ACC112 (cell line): ENCODE results near the gene BTBD18.

Experiments
- H2AFZ ChIP-seq: fragments of 200-600 bp; sonication (generic); one replicate; pipeline ENCODE4 v1.6.0; 2017; ENCODE audit warnings: antibody characterized with exemption, low read length; ENCODE audit not compliant: unreplicated experiment
- H3K27ac ChIP-seq: fragments of 200-600 bp; sonication (generic); 2 replicates; pipeline ENCODE4 v1.5.1; 2014; ENCODE audit warnings: low read depth, mild to moderate bottlenecking, antibody characterized with exemption, low read length, moderate library complexity
- H3K27me3 ChIP-seq: fragments of 200-600 bp; sonication (generic); 2 replicates; pipeline ENCODE4 v1.6.1; 2014; ENCODE audit warnings: mild to moderate bottlenecking, antibody characterized with exemption, low read length, moderate library complexity, mixed read lengths; ENCODE audit not compliant: insufficient read depth
- H3K36me3 ChIP-seq: fragments of 200-600 bp; sonication (generic); 2 replicates; pipeline ENCODE4 v1.6.1; 2016; ENCODE audit warnings: mild to moderate bottlenecking, antibody characterized with exemption, low read length, moderate library complexity, mixed read lengths; ENCODE audit not compliant: insufficient read depth
- H3K4me1 ChIP-seq: fragments of 200-600 bp; sonication (generic); one replicate; pipeline ENCODE4 v1.6.1; 2016; ENCODE audit warnings: low read length, mixed read lengths; ENCODE audit not compliant: insufficient read depth, unreplicated experiment, control insufficient read depth
- H3K4me3 ChIP-seq: fragments of 200-600 bp; sonication (generic); 2 replicates; pipeline ENCODE4 v1.5.1; 2014; ENCODE audit warnings: mild to moderate bottlenecking, low read depth, low read length
- H3K79me2 ChIP-seq: fragments of 200-600 bp; sonication (generic); one replicate; pipeline ENCODE4 v1.6.0; 2016; ENCODE audit warnings: low read length; ENCODE audit not compliant: control insufficient read depth, unreplicated experiment, insufficient read depth

Gene BTBD18

DNA sequence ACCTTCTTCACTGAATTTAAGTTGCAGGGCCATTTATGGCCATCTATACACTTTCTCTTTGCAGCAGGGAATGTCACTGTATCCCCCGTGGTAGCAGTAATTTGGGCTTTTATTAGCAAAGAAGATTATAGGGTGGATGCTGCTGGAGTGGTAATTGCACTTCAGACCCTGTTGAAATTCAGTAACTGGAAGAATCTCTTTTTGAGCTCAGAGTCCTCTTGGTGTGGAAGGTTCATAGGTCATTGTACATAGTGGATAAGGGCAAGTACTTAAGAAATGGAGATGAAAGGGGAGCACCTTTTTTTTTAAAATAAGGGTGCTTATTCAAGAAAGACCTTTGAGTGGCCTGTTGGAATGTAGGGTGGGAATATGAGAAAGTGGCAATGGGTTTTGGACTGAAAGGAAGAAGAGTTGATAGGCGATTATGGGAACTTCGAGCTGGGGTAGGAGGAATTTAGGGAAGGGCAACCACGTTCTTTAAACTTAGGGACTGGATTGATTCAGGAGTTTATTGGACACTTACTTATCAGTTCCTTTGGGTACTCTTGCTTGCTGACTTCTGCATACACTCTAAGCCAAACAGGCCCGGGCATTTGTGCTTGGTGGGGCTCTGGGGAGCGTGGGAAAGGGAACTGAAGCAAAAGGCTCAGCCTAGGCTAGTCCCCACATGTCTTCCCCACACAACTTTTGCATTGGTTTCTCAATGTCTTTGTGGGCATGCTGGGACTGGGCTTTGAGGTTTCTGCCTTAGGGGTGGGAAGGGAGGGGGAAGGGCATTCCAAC lies 36.5 kb upstream of the BTBD18 start:
- Histone ChIP-seq H3K4me3 (no peak overlapping the region), H3K4me1 (peaks cover 26% of the 10 kb centered on the region), H2AFZ (no peak overlapping the region), H3K27ac (no peak overlapping the region; the same call in 1 of the 2 replicates), H3K36me3 (peaks cover 7% of the 10 kb centered on the region; the same call in 1 of the 2 replicates), H3K79me2 (peaks cover 79% of the 10 kb centered on the region), H3K27me3 (no peaks in the 10 kb centered on the region)

DNA sequence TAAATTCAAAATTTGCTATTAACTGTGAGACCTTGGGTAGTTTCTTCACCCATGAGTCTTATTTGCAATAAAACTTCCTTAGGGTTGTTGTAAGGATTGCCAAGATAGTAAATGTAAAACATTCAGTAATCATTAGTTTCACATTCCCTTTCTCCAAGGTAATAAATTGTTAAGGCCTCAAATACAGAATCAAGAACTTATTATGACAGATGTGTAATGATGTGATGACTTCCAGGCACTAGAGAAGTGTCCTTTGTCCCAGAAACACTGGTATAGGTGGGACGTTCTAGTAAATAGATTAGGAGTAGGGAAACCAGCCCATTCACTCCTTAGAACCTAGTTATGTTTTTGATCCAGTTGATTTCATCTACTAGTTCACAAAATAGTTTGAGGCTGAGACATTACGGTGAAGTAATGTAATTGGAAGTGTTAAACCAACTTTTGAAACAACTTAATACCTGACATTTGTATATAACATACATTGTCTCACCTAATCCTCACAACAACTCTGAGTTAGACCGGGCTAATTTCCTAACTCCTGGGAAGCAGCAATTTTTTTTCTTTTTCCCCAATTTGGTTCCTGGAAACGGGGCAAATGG lies 35.5 kb upstream of the BTBD18 start:
- H3K27me3 ChIP-seq: no peaks in the 10 kb centered on the region
- peaks cover 16% of the 10 kb centered on the region for H3K4me1 ChIP-seq
- H3K79me2 ChIP-seq: peaks cover 84% of the 10 kb centered on the region
- no peak overlapping the region for H3K27ac ChIP-seq
- no peak overlapping the region for H2AFZ ChIP-seq
- H3K36me3 ChIP-seq: peaks cover 5% of the 10 kb centered on the region; the same call in 1 of the 2 replicates
- H3K4me3 ChIP-seq: no peak overlapping the region

DNA sequence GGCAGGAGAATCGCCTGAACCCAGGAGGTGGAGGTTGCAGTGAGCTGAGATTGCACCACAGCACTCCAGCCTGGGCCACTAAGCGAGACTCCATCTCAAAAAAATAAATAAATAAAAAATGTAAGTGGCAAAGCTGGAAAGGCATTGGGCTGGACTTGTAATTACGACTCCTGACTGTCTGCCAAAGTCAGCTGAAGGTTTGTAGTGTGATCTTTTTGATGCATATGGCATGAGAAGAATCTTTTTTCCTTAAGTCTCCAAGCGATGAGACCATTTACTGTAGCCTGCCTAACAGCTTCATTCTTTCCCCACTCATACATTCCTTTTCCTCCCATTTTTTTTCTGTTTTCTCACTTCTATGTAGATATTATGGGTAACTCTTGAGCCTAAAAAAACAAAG lies 34.8 kb upstream of the BTBD18 start:
- Histone ChIP-seq H3K79me2 (peaks cover 84% of the 10 kb centered on the region), H3K4me1 (peaks cover 12% of the 10 kb centered on the region), H3K4me3 (no peak overlapping the region), H3K36me3 (peaks cover 3% of the 10 kb centered on the region; the same call in 1 of the 2 replicates), H3K27ac (no peak overlapping the region), H3K27me3 (no peaks in the 10 kb centered on the region), H2AFZ (no peak overlapping the region)

DNA sequence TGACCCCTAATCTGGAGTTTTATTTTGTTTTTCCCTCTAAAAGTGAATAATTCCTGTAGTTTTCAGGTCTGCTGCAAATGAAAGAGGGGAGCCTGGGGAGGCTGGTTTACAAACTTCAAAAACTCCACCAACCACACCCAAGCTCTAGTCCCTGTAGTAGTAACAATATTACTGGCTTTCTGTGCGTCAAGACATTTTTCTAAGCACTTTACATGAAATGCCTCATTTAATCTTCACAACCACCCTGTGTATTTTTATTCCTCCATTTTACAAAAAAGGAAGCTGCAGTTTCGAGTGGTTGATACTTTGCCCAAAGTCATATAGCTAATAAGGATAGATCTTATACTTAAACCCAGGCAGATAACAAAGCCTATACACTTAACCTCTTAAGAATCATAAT lies 33.5 kb upstream of the BTBD18 start:
- Histone ChIP-seq H3K4me3 (no peak overlapping the region), H2AFZ (no peak overlapping the region), H3K27ac (no peak overlapping the region), H3K79me2 (peaks cover 86% of the 10 kb centered on the region), H3K4me1 (peaks cover 12% of the 10 kb centered on the region), H3K27me3 (no peaks in the 10 kb centered on the region), H3K36me3 (no peaks in the 10 kb centered on the region)

DNA sequence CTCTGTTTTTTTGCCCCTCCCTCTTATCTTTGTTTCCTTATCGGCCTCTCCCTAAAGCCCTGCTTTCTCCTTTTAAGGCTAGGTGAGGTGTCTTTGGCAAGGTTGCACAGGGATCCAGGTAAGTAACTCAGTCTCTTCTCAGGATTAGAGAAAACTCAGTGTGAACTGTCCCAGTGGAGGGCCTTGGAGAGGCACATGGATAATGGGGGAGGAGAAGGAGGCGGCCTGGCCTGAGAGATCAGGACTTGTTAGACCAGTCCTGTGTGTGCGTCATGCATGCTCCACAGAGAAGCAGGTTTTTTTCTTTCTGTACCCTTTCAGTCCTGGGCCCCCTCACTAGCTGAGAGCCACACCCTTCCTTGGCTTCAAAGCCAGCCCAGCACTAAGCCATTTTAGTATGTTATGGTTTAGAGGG lies 29.9 kb upstream of the BTBD18 start:
- Histone ChIP-seq H3K4me3 (no peak overlapping the region), H3K79me2 (peaks cover 86% of the 10 kb centered on the region), H3K4me1 (peaks cover 32% of the 10 kb centered on the region), H3K27me3 (no peaks in the 10 kb centered on the region), H2AFZ (no peak overlapping the region), H3K36me3 (no peaks in the 10 kb centered on the region), H3K27ac (no peak overlapping the region)

DNA sequence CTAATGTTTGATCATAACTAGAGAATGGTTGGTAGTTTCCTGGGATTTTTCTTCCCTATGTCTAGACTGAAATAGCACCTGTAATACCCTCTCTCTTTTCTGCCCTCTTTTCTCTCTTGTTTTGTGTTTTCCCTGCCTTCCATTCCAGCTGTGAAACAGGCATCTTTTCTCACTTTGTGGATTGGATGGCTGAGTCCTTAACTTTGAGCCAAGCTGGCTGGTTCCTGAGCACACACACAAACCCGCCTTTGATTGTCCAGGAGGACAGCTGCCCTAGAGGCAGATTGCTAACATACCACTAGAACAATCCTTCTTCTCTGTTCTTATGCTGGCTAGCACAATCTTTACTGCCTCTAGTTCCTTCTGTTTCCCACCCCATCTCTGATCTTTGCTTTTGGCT lies 27.7 kb upstream of the BTBD18 start:
- Histone ChIP-seq H3K4me1 (peaks cover 46% of the 10 kb centered on the region), H3K27me3 (no peaks in the 10 kb centered on the region), H3K27ac (peak overlapping the region; percentile 96), H3K36me3 (no peaks in the 10 kb centered on the region), H2AFZ (no peak overlapping the region), H3K4me3 (no peak overlapping the region), H3K79me2 (peaks cover 87% of the 10 kb centered on the region)

DNA sequence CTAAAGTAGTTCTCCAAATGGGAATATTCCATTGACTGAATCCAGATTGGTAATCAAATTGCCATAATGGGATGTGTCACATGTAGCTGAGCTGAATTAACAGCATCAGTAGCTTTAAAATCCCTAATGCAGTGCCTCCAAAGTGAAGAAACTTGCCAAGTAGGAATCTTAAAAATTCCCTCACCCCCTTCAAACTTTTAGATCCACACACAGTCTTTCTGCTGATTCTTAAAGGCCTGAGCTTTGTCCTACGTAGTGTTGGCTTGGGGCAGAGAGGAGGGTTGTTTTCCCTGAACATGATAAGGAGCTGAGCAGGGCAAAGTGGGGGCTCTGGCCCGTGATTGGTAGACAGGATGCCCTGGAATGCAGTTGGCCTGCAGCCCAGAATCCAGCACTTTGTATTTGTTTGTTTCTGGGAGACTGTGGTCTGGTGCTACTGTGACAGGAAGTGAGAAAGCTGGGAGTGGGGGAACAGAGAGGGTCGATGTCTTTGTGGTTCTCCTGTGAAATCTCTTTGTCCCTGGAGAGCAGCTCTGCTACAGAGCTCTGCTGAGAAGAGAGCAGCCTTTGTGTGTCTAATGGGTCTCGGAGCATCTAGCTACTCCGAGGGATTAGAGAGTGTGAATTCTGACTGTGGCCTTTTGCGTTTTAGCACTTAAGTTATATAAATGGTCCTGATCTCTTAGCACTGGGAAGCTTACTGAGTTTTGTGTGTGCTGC lies 26.9 kb upstream of the BTBD18 start:
- peak overlapping the region; percentile 96 for H3K27ac ChIP-seq
- no peaks in the 10 kb centered on the region for H3K36me3 ChIP-seq
- H3K4me1 ChIP-seq: peaks cover 46% of the 10 kb centered on the region
- H3K27me3 ChIP-seq: no peaks in the 10 kb centered on the region
- peak overlapping the region; percentile 64 for H3K4me3 ChIP-seq
- H2AFZ ChIP-seq: no peak overlapping the region
- peaks cover 90% of the 10 kb centered on the region for H3K79me2 ChIP-seq

DNA sequence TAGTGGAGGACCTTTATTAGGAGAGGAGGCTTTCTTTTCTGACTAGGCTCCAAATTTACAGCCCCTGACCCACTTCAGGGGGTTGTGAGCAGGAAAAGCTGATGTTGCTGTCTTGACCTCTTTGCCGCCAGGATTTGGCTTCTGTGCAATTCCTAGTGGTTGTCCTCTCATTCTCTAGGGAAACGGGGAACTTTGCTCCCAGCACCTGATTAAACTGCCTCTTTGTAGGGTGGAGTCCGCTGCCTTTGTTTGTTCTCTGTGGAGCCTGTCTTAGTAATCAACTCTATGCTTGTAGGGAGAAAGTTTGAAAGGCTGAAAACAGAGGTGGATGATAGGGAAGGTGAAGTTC lies 26.3 kb upstream of the BTBD18 start:
- H3K27ac ChIP-seq: peak overlapping the region; percentile 96
- H3K4me3 ChIP-seq: peak overlapping the region; percentile 64
- H3K4me1 ChIP-seq: peaks cover 50% of the 10 kb centered on the region
- peaks cover 94% of the 10 kb centered on the region for H3K79me2 ChIP-seq
- H3K27me3 ChIP-seq: no peaks in the 10 kb centered on the region
- H2AFZ ChIP-seq: no peak overlapping the region
- no peaks in the 10 kb centered on the region for H3K36me3 ChIP-seq

DNA sequence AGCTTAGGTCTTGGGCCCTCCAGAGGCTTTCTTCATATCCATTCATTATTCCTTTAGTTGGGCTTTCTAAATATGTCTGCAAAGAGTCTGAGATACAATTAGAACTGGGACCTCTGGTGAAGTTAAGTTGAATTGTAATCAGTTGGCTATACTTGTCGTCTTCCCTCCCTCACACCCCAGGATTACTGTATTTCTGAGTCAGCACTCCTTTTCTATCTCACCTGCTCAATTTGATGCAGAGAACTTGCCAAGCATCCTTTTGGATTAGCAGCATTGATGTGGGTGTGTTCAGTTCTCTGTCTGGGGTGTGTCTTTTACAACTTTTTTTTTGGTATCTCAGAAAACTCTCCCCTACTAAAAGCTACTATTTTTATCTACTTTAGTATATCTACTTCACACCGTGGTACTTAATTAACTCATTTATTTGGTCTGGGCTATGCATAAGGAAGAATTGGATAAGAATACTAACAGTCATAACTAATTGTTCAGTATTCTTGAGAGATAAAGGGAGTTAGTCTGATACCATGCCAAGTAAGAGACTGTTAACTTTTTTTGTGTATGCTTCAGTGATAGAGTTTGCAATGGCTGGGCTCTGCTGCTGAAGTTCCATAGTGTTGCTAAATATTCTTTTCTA lies 25.1 kb upstream of the BTBD18 start:
- peaks cover 96% of the 10 kb centered on the region for H3K79me2 ChIP-seq
- H3K27ac ChIP-seq: peak overlapping the region; percentile 96
- no peak overlapping the region for H2AFZ ChIP-seq
- no peak overlapping the region for H3K4me3 ChIP-seq
- no peaks in the 10 kb centered on the region for H3K27me3 ChIP-seq
- peaks cover 60% of the 10 kb centered on the region for H3K4me1 ChIP-seq
- no peaks in the 10 kb centered on the region for H3K36me3 ChIP-seq

DNA sequence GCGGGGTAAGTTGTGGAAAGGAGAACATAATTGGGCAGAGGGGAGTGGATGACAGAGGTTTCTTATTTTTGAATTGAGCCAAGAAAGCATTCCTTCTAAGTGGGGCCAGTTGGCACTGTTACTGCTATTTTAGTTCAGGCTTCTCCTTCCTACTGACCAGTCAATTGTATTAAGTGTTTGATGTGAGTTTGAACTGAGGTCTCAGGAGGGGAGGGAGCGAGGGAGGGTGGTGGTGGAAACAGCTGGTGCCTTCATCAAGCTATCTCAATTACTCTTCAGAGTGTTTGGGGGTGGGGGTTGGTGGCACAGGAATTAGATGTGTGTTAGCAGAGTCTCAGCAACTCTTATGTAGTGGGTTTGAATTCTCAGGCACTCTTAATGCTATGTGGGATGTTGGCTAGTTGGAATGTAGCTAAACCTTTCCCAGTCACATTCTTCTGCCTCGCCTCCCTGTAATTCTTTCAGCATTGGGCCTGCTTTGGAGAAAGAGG lies 24.5 kb upstream of the BTBD18 start:
- peaks cover 60% of the 10 kb centered on the region for H3K4me1 ChIP-seq
- no peaks in the 10 kb centered on the region for H3K36me3 ChIP-seq
- peak overlapping the region; percentile 96 for H3K27ac ChIP-seq
- H3K4me3 ChIP-seq: peak overlapping the region; percentile 34; the same call in 1 of the 2 replicates
- H3K79me2 ChIP-seq: peaks cover 96% of the 10 kb centered on the region
- H3K27me3 ChIP-seq: no peaks in the 10 kb centered on the region
- no peak overlapping the region for H2AFZ ChIP-seq
